Effector memory CD8-positive, alpha-beta T cell (primary cell): Measurements from ENCODE around the gene CEMIP2.

Experiments used
- ATAC-seq: fragments of 150-1000 bp; cut with Tn5 transposase; replicated peaks from 2 replicates; pipeline ENCODE4 v1.10.0; 2021; ENCODE audit warnings: mild to moderate bottlenecking, moderate library complexity
- DNase-seq, 3 experiments: peaks; one replicate each; pipeline ENCODE4 v3.0.0; 2021
- H3K27ac Mint-ChIP-seq, 2 donors: one replicate each; pipeline ENCODE4 v1.8.0; 2022; ENCODE audit warnings: mild to moderate bottlenecking in 2 of 2, mixed read lengths in 2 of 2, moderate library complexity in 2 of 2
- H3K27me3 Mint-ChIP-seq, 2 donors: one replicate each; pipeline ENCODE4 v1.8.0; 2022; ENCODE audit warnings: mixed read lengths in 2 of 2
- H3K36me3 Mint-ChIP-seq: one replicate; pipeline ENCODE4 v1.8.0; 2022; ENCODE audit warnings: mild to moderate bottlenecking, moderate library complexity, mixed read lengths; ENCODE audit not compliant: insufficient read depth
- H3K4me1 Mint-ChIP-seq, 2 donors: one replicate each; pipeline ENCODE4 v1.8.0; 2022; ENCODE audit warnings: low read depth in 2 of 2, mixed read lengths in 2 of 2
- H3K4me3 Mint-ChIP-seq, 2 donors: one replicate each; pipeline ENCODE4 v1.8.0; 2022; ENCODE audit warnings: mild to moderate bottlenecking in 2 of 2, mixed read lengths in 2 of 2, moderate library complexity in 2 of 2
- H3K9me3 Mint-ChIP-seq, 2 donors: one replicate each; pipeline ENCODE4 v1.8.0; 2022; ENCODE audit warnings: mixed read lengths in 2 of 2

CEMIP2 gene

DNA sequence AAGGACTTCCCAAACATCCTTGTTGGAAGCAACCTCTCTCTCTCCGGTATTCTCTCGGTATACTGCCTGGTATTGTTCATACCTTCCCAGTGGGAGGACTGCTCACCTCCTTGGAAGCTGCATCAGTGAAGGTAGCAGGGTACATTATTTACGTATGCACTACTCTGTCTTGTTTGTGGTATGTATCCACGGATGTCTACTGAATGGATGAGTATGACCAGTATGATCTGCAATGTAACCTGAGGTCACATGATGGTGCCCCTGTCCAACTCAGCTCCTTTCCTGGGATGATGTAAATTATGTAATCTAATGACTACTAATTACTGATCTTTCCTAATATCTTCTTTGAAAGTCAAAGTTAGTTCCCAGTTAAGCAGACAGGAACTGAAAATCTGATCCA is 32.1 kb downstream of the CEMIP2 start:
- H3K27ac Mint-ChIP-seq: no peak overlapping the region
- H3K36me3 Mint-ChIP-seq: peaks cover 94% of the 10 kb centered on the region
- H3K4me3 Mint-ChIP-seq: no peak overlapping the region
- DNase-seq (no peak), ATAC-seq (no peak)
- H3K9me3 Mint-ChIP-seq: no peaks in the 10 kb centered on the region
- H3K4me1 Mint-ChIP-seq: peaks cover 7 to 23% of the 10 kb centered on the region in 2 donors
- no peaks in the 10 kb centered on the region for H3K27me3 Mint-ChIP-seq

- Mint-ChIP-seq H3K27ac (peak overlapping the region; percentile 18 to 29), H3K9me3 (no peaks in the 10 kb centered on the region), H3K4me3 (no peak overlapping the region), H3K36me3 (peaks cover 94% of the 10 kb centered on the region), H3K27me3 (no peaks in the 10 kb centered on the region), H3K4me1 (peaks cover 7 to 23% of the 10 kb centered on the region in 2 donors)
- DNase-seq: no peak
- no peak for ATAC-seq
Observed at GRCh38 chr9:71734950-71735349, 33.4 kb downstream of the CEMIP2 start.

- no peaks in the 10 kb centered on the region for H3K27me3 Mint-ChIP-seq
- peaks cover 94% of the 10 kb centered on the region for H3K36me3 Mint-ChIP-seq
- ATAC-seq: no peak
- H3K27ac Mint-ChIP-seq: peak overlapping the region; percentile 16 to 39
- H3K9me3 Mint-ChIP-seq: no peaks in the 10 kb centered on the region
- DNase-seq: no peak
- no peak overlapping the region for H3K4me3 Mint-ChIP-seq
- peaks cover 7 to 20% of the 10 kb centered on the region in 2 donors for H3K4me1 Mint-ChIP-seq
Observed at GRCh38 chr9:71733176-71733575, 35.1 kb downstream of the CEMIP2 start.

GRCh38 chr9:71729816-71730526 is 38.3 kb downstream of the CEMIP2 start:
- Mint-ChIP-seq H3K4me3 (no peak overlapping the region), H3K27ac (no peak overlapping the region), H3K36me3 (peaks cover 94% of the 10 kb centered on the region), H3K27me3 (no peaks in the 10 kb centered on the region), H3K9me3 (no peaks in the 10 kb centered on the region), H3K4me1 (peaks cover 2 to 4% of the 10 kb centered on the region in 2 donors)
- DNase-seq: no peak
- no peak for ATAC-seq

- ATAC-seq: no peak
- no peak for DNase-seq
- Mint-ChIP-seq H3K9me3 (no peaks in the 10 kb centered on the region), H3K4me3 (no peak overlapping the region), H3K4me1 (peaks cover 0 to 8% of the 10 kb centered on the region in 2 donors), H3K27ac (no peak overlapping the region), H3K27me3 (no peaks in the 10 kb centered on the region), H3K36me3 (peaks cover 88% of the 10 kb centered on the region)
Observed at GRCh38 chr9:71726723-71727122, 41.6 kb downstream of the CEMIP2 start.

GRCh38 chr9:71725590-71726338 is 42.5 kb downstream of the CEMIP2 start:
- H3K4me1 Mint-ChIP-seq: peaks cover 0 to 8% of the 10 kb centered on the region in 2 donors
- no peak overlapping the region for H3K27ac Mint-ChIP-seq
- H3K27me3 Mint-ChIP-seq: no peaks in the 10 kb centered on the region
- no peaks in the 10 kb centered on the region for H3K9me3 Mint-ChIP-seq
- DNase-seq: no peak
- no peak overlapping the region for H3K4me3 Mint-ChIP-seq
- peaks cover 82% of the 10 kb centered on the region for H3K36me3 Mint-ChIP-seq
- no peak for ATAC-seq

DNA sequence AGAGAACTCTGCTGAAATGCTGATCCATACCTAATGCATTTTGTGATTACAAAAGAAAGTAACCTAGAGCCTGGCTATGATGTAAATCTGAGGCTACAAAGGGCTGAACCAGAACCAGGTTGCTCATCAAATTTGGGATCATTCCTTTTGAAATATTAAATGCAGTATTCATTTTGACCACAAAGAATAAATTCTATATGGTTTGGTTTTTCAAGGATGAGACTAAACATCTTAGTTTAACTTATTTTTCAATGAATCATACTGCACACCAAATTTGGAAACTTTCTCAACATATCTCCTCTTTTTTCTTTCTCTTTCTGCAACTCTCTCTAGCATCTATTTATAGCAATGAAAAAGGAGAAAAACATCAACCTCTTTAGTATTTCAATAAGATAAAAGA is 46.5 kb downstream of the CEMIP2 start:
- H3K9me3 Mint-ChIP-seq: no peaks in the 10 kb centered on the region
- ATAC-seq (no peak), DNase-seq (no peak)
- peaks cover 0 to 8% of the 10 kb centered on the region in 2 donors for H3K4me1 Mint-ChIP-seq
- no peaks in the 10 kb centered on the region for H3K27me3 Mint-ChIP-seq
- H3K27ac Mint-ChIP-seq: no peak overlapping the region
- no peak overlapping the region for H3K4me3 Mint-ChIP-seq
- peaks cover 71% of the 10 kb centered on the region for H3K36me3 Mint-ChIP-seq

DNA sequence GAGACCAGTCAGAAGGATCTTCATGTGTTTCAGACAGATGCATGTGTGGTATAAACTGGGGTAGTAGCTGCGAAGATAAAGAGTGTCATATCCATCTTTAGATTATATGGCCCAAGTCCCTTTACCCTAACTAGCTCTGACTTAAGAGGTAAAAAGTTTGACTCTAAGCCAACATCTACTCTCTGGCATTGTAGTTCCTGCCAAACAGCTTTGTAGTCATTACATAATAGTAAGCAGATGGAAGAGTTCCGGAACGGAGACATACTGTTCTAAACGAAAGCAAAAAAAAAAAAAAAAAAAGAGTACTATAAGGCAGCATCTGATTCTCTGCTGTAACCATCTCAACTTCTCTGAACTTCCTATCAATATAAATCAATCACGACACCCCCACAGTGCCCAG is 48.8 kb downstream of the CEMIP2 start:
- H3K27ac Mint-ChIP-seq: peak overlapping the region in 1 of 2 donors; percentile 50
- H3K36me3 Mint-ChIP-seq: peaks cover 59% of the 10 kb centered on the region
- DNase-seq (no peak), ATAC-seq (no peak)
- no peak overlapping the region for H3K4me3 Mint-ChIP-seq
- no peaks in the 10 kb centered on the region for H3K9me3 Mint-ChIP-seq
- H3K27me3 Mint-ChIP-seq: no peaks in the 10 kb centered on the region
- H3K4me1 Mint-ChIP-seq: peaks cover 0 to 12% of the 10 kb centered on the region in 2 donors

GRCh38 chr9:71719088-71719487 is 49.2 kb downstream of the CEMIP2 start:
- Mint-ChIP-seq H3K27ac (peak overlapping the region in 1 of 2 donors; percentile 50), H3K27me3 (no peaks in the 10 kb centered on the region), H3K4me3 (no peak overlapping the region), H3K36me3 (peaks cover 59% of the 10 kb centered on the region), H3K4me1 (peaks cover 0 to 12% of the 10 kb centered on the region in 2 donors), H3K9me3 (no peaks in the 10 kb centered on the region)
- ATAC-seq (no peak), DNase-seq (no peak)

GRCh38 chr9:71716138-71716909 is 52.0 kb downstream of the CEMIP2 start:
- Mint-ChIP-seq H3K4me1 (peaks cover 0 to 7% of the 10 kb centered on the region in 2 donors), H3K4me3 (no peak overlapping the region), H3K36me3 (peaks cover 65% of the 10 kb centered on the region), H3K9me3 (no peaks in the 10 kb centered on the region), H3K27ac (no peak overlapping the region), H3K27me3 (no peaks in the 10 kb centered on the region)
- DNase-seq: no peak
- no peak for ATAC-seq

GRCh38 chr9:71710856-71711255 is 57.5 kb downstream of the CEMIP2 start:
- no peaks in the 10 kb centered on the region for H3K27me3 Mint-ChIP-seq
- H3K27ac Mint-ChIP-seq: no peak overlapping the region
- peaks cover 0 to 10% of the 10 kb centered on the region in 2 donors for H3K4me1 Mint-ChIP-seq
- peaks cover 62% of the 10 kb centered on the region for H3K36me3 Mint-ChIP-seq
- H3K4me3 Mint-ChIP-seq: no peak overlapping the region
- no peaks in the 10 kb centered on the region for H3K9me3 Mint-ChIP-seq
- DNase-seq: no peak
- no peak for ATAC-seq

DNA sequence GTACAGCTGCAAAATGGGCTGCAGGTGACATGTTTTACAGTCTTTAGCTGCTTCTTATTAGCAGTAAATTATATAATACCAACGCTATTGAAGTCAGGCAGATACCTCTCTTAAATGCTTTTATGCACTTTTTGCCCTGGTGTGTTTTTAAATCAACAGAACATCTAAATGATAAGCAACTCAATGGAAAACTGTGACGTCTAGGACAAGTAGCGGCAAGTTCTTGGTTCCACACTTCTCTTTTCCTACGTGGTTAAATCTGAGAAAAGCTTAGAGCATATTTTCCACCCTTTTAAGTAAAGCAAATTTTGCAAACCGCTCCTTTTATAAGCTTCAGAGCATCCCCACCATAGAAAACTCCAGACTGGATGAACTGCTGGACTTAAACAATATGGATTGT is 58.1 kb downstream of the CEMIP2 start:
- H3K36me3 Mint-ChIP-seq: peaks cover 62% of the 10 kb centered on the region

GRCh38 chr9:71709384-71709783 is 58.9 kb downstream of the CEMIP2 start:
- Mint-ChIP-seq H3K27me3 (no peaks in the 10 kb centered on the region), H3K36me3 (peaks cover 69% of the 10 kb centered on the region), H3K27ac (peak overlapping the region in 1 of 2 donors; percentile 35), H3K9me3 (no peaks in the 10 kb centered on the region), H3K4me1 (peaks cover 0 to 18% of the 10 kb centered on the region in 2 donors), H3K4me3 (no peak overlapping the region)
- ATAC-seq (no peak), DNase-seq (no peak)

More for the DNA sequence above, 58.1 kb downstream of the CEMIP2 start:
- H3K4me1 Mint-ChIP-seq: peaks cover 0 to 16% of the 10 kb centered on the region in 2 donors
- no peaks in the 10 kb centered on the region for H3K9me3 Mint-ChIP-seq
- no peak overlapping the region for H3K27ac Mint-ChIP-seq
- H3K27me3 Mint-ChIP-seq: no peaks in the 10 kb centered on the region
- no peak for DNase-seq
- no peak overlapping the region for H3K4me3 Mint-ChIP-seq
- ATAC-seq: no peak
